Left forelimb (tissue), 1 donor: ENCODE measurements around the gene ZDHHC6.
"Not testable (repeated sequence)": the region's sequence is repeated elsewhere in the genome, so short reads cannot be mapped to it uniquely, and the experiment has no call there.

Experiments used
- DNase-seq: peaks from one replicate; pipeline ENCODE4 v3.0.0-alpha.2; 2018; ENCODE audit warnings: low spot score

Gene ZDHHC6

DNA sequence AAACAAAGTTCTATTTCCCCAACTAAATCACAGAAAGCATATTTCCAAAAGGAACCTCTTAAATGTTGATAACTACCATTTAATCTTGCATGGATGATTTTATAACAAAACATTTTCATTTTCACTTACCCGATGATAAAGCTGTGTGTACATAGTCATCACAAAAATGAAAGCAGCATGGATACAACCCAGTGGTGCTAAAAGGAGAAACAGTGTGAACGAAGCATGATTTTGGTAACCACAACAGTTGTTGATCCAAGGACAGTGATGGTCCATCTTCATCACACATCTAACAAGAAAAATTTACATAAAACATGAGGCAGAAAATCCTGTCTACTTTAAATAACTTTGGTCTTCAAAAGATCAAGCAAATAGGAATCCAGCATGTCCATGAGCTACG is 4.7 kb downstream of the ZDHHC6 start:
- no peak for DNase-seq

DNA sequence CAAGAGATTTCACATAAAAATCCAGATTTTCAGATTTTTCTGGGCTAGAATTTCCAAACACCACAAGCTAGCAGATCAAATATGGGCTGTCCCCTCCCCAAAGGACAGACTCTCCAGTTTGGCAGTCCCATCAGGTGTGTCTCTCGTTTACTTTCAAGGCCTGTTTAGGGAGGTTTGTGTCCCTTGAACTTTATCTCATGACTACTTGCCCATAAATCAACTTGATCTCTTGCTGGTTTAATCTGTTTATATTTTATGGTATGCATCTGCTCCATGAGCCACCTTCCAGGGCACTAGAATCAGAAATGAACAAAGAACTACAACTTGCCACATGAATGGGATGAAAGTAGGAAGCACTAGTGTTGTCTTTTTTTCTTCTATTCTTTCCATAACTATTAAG is 5.2 kb downstream of the ZDHHC6 start:
- DNase-seq = no peak

DNA sequence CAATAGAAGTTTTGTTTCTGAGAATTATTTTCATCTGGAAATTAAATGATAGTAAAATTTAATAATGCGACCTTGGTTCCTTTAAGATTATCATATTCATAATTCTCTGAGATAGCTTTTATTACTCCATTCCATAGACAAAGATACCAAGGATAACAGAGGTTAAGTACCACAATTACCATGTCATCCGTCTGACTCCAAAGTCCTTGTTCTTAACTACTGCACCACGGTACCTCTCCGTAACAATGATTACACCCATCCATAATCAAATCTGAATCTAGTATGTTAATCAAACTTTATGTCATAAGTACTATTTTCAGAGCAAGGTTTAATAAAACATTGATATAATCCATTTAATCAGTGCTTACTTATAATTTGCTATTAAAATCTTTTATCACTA is 8.4 kb downstream of the ZDHHC6 start:
- no peak for DNase-seq

DNA sequence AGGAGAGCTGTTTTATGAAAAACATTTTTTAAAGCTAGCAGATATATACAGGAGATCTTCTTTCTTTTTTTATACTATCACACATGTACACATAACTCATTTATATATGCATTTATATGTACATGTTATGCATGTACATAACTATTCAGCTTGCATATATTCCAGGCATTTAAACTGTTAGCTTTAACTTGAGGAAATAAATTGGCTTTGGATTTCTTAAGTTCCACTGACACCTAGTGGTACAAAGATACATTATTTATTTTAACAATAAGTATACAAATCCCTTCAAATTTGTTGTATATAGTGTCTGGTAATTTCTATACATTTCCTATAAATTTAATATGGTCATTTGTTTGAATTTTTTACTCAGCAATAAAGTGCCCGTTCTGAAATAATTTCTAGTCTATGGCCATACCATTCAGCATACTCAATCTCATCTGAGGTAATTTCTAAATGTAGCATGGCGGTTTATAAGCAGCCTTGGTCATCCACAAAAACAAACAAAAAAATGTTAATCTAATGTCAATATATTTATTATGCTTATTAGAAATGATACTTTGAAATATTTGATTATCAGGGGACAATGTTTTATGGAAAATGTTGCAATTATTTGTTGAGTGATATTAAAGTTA is 11.6 kb downstream of the ZDHHC6 start:
- DNase-seq = no peak

DNA sequence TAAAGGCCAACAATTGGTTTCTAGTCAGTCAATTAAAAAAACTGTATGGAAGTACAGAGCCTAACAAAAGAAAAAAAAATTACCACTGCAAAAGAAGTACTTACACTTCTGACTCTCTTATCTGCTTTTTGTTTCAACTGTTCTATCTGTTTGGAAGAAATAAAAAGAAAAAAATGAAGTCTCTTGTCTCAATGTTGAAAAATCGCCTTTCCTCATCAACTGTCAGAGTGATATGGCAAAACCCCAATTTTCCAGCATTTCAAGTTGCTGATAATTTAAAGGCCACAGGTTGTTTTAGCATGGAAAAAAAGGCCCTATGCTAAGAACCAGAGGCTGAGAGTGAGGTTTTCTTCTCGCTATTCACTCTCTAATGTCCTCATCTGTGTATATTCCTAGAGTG is 13.6 kb downstream of the ZDHHC6 start:
- DNase-seq = no peak

DNA sequence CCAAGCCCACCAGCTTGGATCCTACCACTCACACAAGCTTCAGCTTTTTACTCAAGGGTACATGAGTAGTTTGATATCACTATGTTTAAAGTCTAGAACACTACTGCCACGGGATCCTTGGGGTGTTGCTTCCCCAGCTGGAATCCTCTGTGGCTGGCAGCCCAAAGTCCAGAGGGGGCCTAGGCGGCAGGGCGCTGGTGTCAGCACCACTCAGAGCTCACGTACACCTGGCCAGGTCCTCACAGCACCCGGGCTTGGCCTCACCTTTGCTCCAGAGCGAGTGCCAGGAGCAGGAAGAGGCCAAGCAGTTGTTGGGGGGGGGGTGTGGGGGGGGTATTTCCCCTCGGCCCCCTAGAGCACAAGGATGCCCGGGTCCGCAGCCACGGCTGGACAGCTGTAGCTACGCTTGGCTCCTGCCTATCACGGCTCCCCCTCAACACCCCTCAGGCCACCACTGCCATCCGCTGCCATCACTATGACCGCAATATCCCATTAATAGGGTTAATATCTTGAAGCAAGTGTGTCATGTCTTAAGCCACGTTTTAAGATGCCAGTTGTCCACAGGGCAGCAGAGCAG is 17.0 kb downstream of the ZDHHC6 start:
- DNase-seq = no peak

DNA sequence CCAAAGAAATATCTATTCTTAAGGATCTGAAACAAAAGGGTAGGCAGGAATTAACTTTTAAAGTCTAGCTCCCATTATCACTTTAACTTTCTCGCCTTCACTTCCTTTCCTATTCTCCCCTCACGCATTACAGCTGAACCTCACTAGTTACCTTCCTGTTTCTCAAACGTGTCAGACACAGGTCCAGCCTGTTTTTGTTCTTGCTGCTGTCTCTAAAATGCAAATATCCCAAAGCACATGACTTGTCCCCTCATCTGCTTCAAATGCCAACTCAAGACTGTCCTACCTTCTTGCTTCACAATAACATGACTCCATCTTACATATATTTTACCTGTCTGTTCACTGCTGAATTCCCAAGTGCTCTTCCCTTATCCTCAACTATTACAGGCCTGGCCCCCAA is 17.6 kb downstream of the ZDHHC6 start:
- DNase-seq = no peak

DNA sequence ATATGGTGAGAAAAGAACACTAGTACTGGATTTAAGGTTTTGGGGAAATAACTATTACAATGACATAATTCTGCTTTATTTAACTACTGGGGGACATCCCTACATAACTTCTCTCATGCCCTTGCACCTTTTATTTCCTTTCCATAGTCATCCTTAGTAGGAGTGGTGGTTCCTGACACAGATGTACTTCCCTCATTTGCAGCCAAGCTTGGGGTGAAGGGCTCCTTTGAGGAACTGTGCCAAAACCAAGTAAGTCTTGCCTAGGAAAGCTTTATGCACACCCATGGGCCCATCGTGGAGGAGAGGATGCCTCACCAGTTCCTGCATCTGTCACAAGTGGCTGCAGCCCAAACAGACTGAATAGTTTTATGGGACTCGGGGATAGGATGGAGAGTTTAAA is 20.6 kb downstream of the ZDHHC6 start:
- no peak for DNase-seq

DNA sequence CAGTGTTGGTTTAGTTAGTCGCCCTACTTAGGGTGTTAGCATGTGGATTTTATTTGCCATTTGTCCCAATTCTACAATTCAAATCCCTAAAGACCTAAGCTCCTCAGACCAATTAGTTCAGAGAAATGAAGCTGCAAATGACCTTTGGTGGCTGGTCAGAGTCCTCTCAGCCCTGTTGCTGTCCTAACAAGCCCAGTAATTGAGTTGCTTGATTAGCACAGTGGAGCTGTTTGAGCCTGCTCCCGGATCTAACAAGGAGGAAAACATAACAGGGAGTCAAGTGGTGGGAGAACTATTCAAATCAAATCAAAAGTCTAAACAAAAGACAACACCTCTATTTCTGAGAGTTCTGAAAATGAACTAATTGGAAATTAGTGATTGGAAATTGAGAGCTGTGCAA is 22.1 kb downstream of the ZDHHC6 start:
- DNase-seq = no peak

DNA sequence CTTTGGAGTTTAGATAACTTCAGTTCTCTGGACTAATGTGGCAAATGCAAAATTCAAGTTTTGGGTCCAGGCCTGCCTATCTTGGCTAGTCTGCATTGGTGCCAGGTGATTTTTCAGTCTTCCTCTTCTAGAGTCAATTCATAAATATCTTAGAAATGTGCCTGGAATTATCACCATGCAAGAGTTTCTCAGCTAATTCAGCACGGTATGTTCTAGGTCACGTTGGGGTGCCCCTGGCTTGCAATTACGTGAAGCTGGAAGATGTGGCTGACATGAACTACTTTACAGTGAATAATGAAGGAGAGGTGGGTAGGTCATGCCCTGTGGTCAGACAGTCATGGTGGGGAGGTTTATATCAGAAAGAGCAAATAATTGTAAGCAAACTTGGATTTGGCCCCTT is 25.0 kb downstream of the ZDHHC6 start:
- no peak for DNase-seq

DNA sequence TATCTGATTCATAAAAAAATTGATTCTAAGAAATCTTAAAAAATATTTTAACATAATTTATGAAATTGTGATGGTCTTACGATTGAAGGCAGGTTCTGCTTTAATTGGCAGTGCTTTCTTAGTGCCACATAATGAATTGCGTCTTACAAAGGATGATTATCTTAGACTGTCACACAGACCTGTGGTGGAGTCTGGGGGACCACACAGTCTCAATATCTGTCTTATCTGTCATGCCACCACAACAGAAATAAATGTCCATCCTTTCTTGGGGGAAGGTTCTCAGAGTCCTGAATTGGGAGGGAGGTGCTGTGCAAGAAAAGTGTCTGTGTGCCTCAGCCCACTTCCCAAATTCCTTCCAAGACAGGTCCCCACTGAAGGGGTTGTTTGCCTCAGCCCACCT is 34.0 kb downstream of the ZDHHC6 start:
- no peak for DNase-seq

DNA sequence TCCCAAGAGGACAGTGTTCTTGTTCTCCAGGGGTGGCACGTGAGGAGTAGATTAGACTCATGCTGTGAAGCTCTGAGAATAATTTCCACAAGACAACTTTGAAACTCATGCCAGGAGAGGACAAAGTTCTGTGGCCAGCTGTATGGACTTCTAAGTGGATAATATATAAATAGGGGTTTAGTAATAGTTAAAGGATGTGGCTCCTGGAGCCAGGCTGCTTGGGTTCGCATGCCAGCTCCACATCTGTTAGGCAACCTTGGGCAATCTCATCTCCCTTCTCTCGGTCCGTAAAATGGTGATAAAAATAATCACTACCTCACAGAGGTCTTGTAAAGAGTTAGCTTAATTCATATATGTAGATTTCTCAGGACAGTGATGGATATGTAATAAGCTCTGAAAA is 37.0 kb downstream of the ZDHHC6 start:
- no peak for DNase-seq

DNA sequence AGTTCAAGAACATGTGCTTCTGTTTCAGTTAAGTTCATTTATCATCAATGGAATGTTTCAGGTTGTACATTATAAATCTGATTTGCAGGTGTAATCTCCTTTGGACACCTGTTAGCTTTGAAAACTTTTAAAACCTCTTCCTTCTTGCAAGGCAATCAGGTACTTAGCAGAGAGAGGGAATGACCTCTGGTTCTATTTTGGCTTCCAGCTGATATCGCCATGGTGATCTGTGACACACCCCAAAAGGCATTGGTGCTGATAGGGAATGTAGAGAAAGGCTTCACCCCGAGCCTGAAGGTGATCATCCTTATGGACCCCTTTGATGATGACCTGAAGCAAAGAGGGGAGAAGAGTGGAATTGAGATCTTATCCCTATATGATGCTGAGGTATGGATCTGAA is 37.4 kb downstream of the ZDHHC6 start:
- no peak for DNase-seq

DNA sequence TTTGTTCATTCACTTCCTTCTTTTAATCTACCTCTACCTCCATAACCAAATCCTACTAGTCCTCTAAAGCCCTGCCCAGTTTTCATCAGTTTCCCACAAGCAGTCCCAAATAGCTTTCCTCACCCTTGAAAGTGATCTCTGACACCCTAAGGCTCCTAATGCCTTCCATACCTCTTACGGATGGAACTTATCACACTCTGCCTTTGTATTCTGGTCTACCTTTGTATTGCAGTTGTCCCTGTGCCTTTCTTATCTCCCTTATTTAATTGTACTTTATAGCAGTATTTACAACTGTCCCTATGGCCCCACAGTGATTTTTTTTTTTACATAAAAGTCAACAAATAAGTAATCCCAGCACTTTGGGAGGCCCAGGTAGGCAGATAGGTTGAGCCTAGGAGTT is 39.0 kb downstream of the ZDHHC6 start:
- no peak for DNase-seq

DNA sequence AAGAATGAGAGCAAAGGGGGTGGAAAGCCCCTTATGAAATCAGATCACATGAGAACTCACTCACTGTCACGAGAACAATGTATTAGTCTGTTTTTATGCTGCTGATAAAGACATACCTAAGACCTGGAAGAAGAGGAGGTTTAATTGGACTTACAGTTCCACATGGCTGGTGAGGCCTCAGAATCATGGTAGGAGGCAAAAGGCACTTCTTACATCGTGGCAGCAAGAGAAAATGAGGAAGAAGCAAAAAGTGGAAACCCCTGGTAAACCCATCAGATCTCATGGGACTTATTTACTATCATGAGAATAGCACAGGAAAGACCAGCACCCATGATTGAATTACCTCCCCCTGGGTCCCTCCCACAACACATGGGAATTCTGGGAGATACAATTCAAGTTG is 39.9 kb downstream of the ZDHHC6 start:
- not testable (repeated sequence) for DNase-seq

DNA sequence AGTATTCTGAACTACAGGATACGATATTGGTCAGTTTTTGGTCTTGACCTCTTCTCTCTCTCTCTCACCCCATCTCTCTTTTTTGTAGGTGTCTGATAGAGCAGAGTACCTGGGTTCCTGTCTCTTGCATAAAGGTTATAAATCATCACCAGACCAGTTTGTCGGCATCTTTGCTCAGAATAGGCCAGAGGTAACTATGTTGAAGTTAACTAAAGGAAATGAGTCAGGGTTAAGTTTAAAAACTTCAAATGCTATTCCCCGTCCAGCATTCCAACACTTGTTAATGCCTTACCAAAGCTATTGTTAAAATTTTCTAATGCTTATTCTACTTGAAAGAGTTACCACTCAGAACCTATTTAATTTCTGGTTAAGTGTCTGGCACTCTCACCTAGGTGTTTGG is 42.1 kb downstream of the ZDHHC6 start:
- no peak for DNase-seq

DNA sequence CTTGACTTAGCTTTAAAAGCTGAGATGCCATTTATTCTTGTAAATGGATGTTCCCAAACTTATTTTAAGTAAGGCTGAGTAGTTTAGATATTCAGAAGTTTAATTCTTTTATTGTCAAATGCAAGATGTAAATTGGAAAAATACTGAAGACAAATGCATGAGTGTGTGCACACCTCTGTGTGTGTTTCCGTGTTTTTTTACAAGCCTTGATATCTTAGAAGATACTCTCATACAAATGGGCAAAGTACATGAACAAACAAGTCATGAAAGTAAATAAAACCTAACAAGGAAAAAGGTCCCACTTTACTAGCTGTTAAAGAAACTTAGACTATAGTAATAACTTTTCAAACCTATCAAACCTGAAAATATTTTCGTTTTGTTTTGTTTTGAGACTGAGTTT is 43.8 kb downstream of the ZDHHC6 start:
- no peak for DNase-seq

DNA sequence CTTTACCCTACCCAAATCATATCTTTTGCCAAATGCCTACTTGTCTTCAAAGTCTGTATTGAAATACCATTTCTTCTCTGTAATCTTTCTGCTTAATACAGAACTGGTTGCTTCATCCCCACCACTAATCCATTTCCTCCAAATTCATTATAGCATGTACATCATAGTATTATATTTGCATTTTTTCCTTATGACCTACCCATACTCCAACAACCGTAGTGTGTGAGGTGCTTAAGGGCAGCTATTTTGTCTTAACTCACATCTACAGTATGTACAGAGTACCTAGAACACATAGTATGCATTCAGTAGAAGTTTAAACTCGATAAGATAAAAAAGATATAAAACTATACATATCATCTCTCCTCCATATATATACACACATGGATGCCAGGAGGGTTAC is 49.1 kb downstream of the ZDHHC6 start:
- DNase-seq = no peak

DNA sequence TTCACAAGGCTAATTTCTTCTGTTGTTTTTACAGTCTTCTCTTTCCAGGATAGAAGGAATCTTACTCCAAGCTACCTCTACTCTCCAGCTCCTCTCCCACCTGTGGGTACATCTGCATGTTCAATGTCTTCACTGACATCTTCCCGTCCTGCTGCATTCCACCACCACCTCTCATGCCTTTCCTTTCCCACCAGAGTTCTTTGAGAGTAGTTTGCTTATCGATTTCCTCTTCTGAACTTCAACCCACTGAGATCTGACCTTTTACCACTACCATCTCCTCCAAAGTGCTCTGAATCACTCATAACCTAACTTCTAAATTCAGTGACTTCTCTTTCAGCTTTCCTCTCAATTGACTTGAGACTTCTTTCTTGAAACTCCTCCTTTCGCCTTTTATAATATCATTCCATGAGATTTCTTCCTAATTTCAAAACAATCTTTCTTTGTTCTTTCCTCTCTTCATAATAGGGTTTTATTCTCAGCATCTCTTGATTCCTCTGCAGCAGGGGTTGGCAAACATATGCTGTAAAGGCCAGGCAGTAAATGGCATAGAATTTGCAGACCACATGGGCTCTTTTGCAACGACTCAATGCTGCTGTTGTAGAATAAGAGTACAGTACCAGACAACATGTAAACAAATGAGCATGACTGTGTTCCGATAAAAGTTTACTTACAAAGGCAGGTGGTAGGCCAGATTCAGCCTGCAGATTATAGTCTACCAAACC is 50.7 kb downstream of the ZDHHC6 start:
- no peak for DNase-seq

DNA sequence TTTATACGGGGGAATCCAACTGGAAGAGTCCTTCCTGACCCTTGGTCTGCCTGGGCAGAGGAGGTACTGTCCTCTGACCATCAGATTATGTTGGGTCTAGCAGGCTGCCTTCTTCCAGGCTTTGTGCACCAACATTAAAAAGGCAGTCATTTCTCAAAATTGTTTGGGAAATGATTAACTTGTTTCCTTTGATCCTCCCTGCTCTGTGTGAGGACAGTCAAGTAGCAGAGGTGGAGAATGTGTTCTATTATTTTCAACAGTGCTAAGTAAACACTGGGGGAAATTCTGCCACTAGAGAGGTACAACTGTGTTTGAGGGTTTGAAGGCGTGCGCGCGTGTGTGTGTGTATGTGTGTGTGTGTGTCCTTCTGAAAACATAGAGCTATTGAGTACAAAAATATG is 52.2 kb downstream of the ZDHHC6 start:
- DNase-seq = no peak

DNA sequence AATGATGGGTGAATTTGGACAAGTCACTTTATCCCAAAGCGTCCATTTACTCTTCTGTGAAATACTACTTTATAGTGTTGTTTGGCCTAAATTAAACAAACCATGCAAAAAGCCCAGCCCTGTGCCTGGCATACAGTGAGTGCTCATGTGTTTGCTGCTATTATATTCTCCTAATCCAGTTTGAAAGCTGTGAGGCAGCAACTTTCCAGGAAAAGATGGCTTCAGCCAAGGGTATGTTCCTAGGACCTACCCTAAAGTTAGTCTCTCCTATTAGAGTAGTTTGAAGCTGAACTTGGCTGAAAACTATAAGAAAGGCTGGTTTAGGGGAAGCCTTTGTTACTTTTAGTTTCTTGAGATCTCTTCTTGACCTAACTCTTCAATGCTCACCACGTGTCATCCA is 52.9 kb downstream of the ZDHHC6 start:
- no peak for DNase-seq

DNA sequence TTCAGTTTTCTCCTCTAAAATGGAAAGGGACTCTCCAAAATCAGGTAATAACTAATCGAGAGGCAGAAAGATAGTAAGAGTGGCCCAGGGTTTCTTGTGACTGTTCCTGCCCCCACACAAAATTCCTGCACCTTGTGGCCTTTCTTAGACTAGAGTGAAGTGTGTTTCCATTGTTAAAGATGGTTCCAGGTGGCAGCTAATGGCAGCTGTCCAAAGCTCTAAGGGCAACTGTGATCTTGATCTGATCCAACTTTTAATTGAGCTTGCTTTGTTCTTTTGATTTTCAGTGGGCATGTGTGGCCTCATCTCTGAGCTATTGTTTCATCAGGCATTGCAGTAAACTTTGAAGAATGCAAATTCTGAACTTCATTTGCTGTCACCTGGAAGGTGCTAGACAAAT is 53.4 kb downstream of the ZDHHC6 start:
- DNase-seq = no peak

DNA sequence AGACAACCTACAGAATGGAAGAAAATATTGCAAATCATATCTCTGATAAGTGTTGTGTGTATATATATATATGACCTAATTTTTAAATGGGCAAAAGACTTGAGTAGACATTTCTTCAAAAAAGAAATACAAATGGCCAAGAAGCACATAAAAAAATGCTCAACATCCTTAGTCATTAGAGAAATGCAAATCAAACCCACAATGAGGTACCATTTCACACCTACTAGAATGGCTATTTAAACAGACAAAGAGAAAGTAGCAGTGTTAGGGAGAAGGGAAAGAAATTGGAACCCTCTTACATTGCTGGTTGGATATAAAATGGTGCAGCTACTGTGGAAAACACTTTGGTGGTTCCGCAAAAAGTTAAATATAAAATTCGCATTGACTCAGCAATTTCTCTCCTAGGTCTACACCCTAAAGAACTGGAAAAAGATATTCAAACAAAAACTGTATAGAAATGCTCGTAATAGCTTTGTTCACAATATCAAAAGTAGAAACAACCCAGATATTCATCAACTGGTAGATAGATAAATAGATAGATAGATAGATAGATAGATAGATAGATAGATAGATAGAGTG is 56.5 kb downstream of the ZDHHC6 start:
- DNase-seq = no peak
